GM19438 (cell line): ENCODE measurements around the gene KARS1.

Experiments used
- ATAC-seq: cut with Tn5 transposase; IDR thresholded peaks from one replicate; pipeline ENCODE4 v1.9.1; 2021; ENCODE audit warnings: low read depth; ENCODE audit not compliant: unreplicated experiment

The KARS1 gene

GRCh38 chr16:75588716-75589115 is 58.7 kb downstream of the KARS1 start:
- no peak for ATAC-seq

GRCh38 chr16:75584108-75584507 is 63.4 kb downstream of the KARS1 start:
- ATAC-seq = no peak

- no peak for ATAC-seq
Observed at GRCh38 chr16:75579281-75579834, 68.1 kb downstream of the KARS1 start.

- no peak for ATAC-seq
Observed at GRCh38 chr16:75578725-75579124, 68.7 kb downstream of the KARS1 start.

GRCh38 chr16:75578212-75578611 is 69.3 kb downstream of the KARS1 start:
- ATAC-seq = no peak
